Posterior cingulate gyrus (tissue), 11 donors: ENCODE data around the gene PPP1R3C.
A peak's percentile ranks its signal among the peaks of the same experiment; 100 is the strongest.

ENCODE experiments used
- DNase-seq, 10 donors: peaks; one replicate each; pipeline versions ENCODE4 v3.0.0 to v3.0.0-alpha.2; 2020 to 2021; ENCODE audit warnings: mixed read lengths in 3 of 10
- intact Hi-C: fragments of 100-400 bp; cut with DNase I; formaldehyde crosslinking; loops from one replicate; pipeline ENCODE4 v1.15.1; 2023

PPP1R3C gene

GRCh38 chr10:91602868-91603568, 29.9 kb downstream of the PPP1R3C start:
- intact Hi-C loops, result no loop called here
- DNase-seq, result no peak

- intact Hi-C loops, result no loop called here
- DNase-seq, result no peak
Observed at GRCh38 chr10:91602449-91602848, 30.4 kb downstream of the PPP1R3C start.

GRCh38 chr10:91601212-91601611, 31.7 kb downstream of the PPP1R3C start:
- intact Hi-C loops, result no loop called here
- DNase-seq, result no peak

GRCh38 chr10:91598211-91598977, 34.5 kb downstream of the PPP1R3C start:
- intact Hi-C loops, result no loop called here
- DNase-seq, result no peak

- intact Hi-C loops, result no loop called here
- DNase-seq, result peak in 1 of 10 donors; percentile 23
Observed at GRCh38 chr10:91597197-91597881, 35.5 kb downstream of the PPP1R3C start.

- DNase-seq, result no peak
- intact Hi-C loops, result no loop called here
Observed at GRCh38 chr10:91596825-91597196, 36.1 kb downstream of the PPP1R3C start.

GRCh38 chr10:91593834-91594233, 39.0 kb downstream of the PPP1R3C start:
- DNase-seq, result no peak
- intact Hi-C loops, result no loop called here

GRCh38 chr10:91593366-91593765, 39.5 kb downstream of the PPP1R3C start:
- no peak for DNase-seq
- intact Hi-C loops, result no loop called here

GRCh38 chr10:91592266-91592975, 40.5 kb downstream of the PPP1R3C start:
- intact Hi-C loops, result no loop called here

GRCh38 chr10:91591797-91592174, 41.1 kb downstream of the PPP1R3C start:
- intact Hi-C loops, result no loop called here
- DNase-seq, result no peak

More at GRCh38 chr10:91592266-91592975, 40.5 kb downstream of the PPP1R3C start:
- DNase-seq, result no peak

GRCh38 chr10:91590904-91591796, 41.7 kb downstream of the PPP1R3C start:
- intact Hi-C loops, result no loop called here
- no peak for DNase-seq

GRCh38 chr10:91590142-91590903, 42.5 kb downstream of the PPP1R3C start:
- DNase-seq, result peak in 5 of 10 donors; percentile 23 to 80 (median 70)
- intact Hi-C loops, result no loop called here

- intact Hi-C loops, result no loop called here
- DNase-seq, result no peak
Observed at GRCh38 chr10:91589658-91590035, 43.2 kb downstream of the PPP1R3C start.

- intact Hi-C loops, result no loop called here
- no peak for DNase-seq
Observed at GRCh38 chr10:91589015-91589657, 43.7 kb downstream of the PPP1R3C start.

- no peak for DNase-seq
- intact Hi-C loops, result no loop called here
Observed at GRCh38 chr10:91587710-91588638, 44.9 kb downstream of the PPP1R3C start.

- intact Hi-C loops, result no loop called here
- no peak for DNase-seq
Observed at GRCh38 chr10:91582153-91582554, 50.7 kb downstream of the PPP1R3C start.

GRCh38 chr10:91579329-91579985, 53.4 kb downstream of the PPP1R3C start:
- no peak for DNase-seq
- intact Hi-C loops, result no loop called here
